Bronchial epithelial cell (primary cell): ENCODE data around the gene GRK1. TPM values are rescaled to one million over a fixed set of nuclear protein-coding genes. Genes with fewer than 3 reads are reported as not detected.

Source experiments
- DNase-seq: peaks from one replicate; pipeline ENCODE4 v3.0.0-alpha.2; 2010; ENCODE audit warnings: low read depth
- FAIRE-seq: peaks from 2 replicates; lab custom pipeline; 2011; peaks lifted over from hg19 to GRCh38; lab: Jason Lieb, UNC
- H3K27me3 ChIP-seq: 2 replicates; pipeline ENCODE4 v1.5.1; 2011; ENCODE audit warnings: low read length; ENCODE audit not compliant: control insufficient read depth, insufficient read depth
- H3K36me3 ChIP-seq: 2 replicates; pipeline ENCODE4 v1.5.1; 2011; ENCODE audit warnings: low read length; ENCODE audit not compliant: control insufficient read depth, insufficient read depth
- H3K4me3 ChIP-seq: 2 replicates; pipeline ENCODE4 v1.5.1; 2011; ENCODE audit warnings: mild to moderate bottlenecking, low read depth, low read length, control low read depth
- total RNA-seq: library from RNA; depleted of rRNA; stranded (reverse); fragments of >200 nt; gene quantifications from 2 replicates; pipeline ENCODE4 v1.2.1, GENCODE V29; 2014
- TF ChIP-seq, protein P1 (sequence below): IDR thresholded peaks from 2 replicates; pipeline ENCODE4 v1.5.1; 2011; ENCODE audit warnings: mild to moderate bottlenecking, moderate library complexity, low read length, control low read depth, inconsistent platforms; ENCODE audit not compliant: insufficient read depth, severe bottlenecking

The GRK1 gene
- total RNA-seq, 1 donor from 2014 or later: not detected

DNA sequence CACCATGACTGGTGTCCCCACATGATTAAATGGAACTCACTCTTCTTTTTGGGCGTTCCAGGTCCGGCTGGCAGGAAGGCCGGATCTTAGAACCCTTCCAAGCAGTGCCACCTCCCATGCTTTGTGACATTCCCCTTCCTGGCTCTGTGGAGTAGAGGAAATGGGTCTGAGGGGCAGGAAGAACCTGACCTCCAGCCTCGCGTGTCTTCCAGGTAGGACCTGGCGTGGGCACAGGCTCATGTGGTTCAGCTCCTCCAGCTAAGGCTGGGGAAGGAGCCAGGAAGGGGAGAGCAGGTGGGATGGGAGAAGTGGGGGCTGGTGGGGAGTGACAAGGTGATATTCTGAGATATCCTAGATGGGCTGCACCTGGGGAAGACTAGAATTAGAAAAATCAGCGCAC is 94.1 kb downstream of the GRK1 start:
- Histone ChIP-seq H3K4me3 (no peak overlapping the region), H3K27me3 (no peaks in the 10 kb centered on the region), H3K36me3 (no peaks in the 10 kb centered on the region)
- FAIRE-seq: no peak
- no peak for DNase-seq
- TF ChIP-seq, protein P1, sequence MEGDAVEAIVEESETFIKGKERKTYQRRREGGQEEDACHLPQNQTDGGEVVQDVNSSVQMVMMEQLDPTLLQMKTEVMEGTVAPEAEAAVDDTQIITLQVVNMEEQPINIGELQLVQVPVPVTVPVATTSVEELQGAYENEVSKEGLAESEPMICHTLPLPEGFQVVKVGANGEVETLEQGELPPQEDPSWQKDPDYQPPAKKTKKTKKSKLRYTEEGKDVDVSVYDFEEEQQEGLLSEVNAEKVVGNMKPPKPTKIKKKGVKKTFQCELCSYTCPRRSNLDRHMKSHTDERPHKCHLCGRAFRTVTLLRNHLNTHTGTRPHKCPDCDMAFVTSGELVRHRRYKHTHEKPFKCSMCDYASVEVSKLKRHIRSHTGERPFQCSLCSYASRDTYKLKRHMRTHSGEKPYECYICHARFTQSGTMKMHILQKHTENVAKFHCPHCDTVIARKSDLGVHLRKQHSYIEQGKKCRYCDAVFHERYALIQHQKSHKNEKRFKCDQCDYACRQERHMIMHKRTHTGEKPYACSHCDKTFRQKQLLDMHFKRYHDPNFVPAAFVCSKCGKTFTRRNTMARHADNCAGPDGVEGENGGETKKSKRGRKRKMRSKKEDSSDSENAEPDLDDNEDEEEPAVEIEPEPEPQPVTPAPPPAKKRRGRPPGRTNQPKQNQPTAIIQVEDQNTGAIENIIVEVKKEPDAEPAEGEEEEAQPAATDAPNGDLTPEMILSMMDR: no peak

DNA sequence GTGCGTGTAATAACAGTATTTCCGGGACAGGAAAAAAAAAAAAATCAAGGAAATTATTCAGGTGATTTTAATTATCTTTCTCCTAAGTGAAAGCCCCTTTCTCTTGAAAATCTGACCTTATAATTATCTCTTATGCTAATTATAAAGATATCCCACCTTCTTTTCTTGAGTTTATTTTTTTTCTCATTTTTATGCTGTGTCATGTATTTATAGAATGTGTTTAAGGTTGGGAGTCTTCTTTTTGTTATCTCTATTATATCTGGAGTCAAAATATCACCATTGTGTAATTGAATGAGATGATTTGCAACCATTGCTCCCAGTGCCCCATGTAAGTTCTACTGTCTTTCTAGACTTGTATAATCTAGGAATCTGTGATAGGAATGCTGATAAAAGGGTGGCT is 95.1 kb downstream of the GRK1 start:
- H3K27me3 ChIP-seq: no peaks in the 10 kb centered on the region
- TF ChIP-seq, protein P1: no peak
- H3K4me3 ChIP-seq: no peak overlapping the region
- H3K36me3 ChIP-seq: no peaks in the 10 kb centered on the region
- no peak for FAIRE-seq
- DNase-seq: no peak

DNA sequence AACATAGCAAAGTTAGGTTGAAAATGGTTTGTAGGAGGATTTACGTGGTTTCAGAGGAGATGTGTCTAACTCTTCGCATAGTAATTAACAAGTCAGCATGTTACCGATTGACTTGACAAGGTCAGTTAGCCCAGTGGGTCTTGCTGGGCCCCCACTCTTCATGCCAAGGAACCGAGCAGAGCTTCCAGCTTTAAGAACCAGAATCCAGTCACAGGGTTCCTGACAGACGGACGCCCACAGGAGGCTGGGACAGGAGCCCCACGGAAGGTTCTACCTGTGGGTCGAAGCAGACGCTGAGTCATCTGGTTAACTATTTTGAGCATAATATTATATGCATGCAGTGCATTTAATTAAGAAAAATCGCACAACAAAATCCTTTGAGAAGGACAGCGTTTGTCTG is 95.5 kb downstream of the GRK1 start:
- no peak overlapping the region for H3K4me3 ChIP-seq
- no peaks in the 10 kb centered on the region for H3K36me3 ChIP-seq
- FAIRE-seq (no peak), DNase-seq (no peak)
- TF ChIP-seq, protein P1: no peak
- H3K27me3 ChIP-seq: no peaks in the 10 kb centered on the region

DNA sequence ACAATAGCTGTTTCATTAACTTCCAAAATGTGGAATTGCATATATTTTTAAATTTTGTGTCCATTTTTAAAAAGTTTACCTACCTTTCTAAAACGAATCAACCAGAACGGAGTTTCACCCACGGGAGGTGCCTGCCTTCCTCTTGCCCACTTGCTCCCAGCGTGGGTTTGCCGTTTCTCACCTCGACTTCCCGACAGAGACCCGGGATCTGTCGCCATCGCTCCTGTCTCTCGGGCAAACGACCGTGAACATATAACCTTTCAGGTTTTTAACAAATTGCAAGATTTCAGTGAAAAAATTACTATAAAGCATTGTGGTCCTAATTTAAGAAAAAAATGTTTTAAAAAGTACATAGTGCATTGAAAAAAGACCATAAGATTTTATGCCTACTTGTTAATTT is 96.2 kb downstream of the GRK1 start:
- FAIRE-seq: no peak
- Histone ChIP-seq H3K27me3 (no peaks in the 10 kb centered on the region), H3K36me3 (no peaks in the 10 kb centered on the region), H3K4me3 (no peak overlapping the region)
- TF ChIP-seq, protein P1: no peak
- no peak for DNase-seq

DNA sequence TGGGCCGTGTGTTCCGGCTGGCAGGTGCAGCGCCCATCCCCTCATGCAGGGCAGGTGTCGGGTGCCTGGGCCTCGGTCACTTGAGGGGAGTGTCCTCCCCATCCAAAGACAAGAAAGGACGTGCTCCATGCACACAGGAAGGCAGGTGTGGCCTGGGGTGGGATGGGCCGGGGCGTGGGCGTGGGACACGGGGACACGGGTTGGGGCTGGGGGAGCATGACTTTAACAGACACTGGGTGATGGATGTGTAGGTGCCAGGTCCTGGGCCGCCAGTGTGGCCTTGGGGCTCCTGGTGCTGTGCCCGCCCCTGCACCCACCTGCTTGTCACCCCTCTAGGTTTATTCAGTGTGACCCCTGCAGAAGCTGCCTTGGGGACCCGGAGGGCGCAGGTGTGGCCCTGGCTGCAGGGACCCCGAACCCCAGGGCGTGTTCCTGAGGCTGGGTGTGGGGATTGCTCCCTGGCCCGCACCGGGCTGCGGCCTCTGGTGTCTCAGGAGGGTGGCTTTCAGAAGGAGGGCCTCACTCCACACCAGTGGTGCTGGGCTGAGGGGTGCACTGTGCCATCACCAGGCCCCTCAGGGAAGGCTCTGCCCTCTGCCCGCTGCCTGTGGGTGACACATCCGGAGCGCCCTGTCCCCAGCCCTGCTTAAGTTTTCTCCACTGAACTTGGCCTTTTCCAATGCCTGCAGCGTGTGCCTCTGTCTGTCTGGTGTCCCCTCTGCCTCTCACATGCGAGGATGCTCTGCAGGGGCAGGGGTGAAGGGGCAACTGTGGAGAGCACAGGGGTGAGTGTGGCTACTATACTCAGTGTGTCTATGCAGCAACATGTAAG is 97.2 kb downstream of the GRK1 start:
- Histone ChIP-seq H3K4me3 (no peak overlapping the region), H3K36me3 (no peaks in the 10 kb centered on the region), H3K27me3 (no peaks in the 10 kb centered on the region)
- DNase-seq (no peak), FAIRE-seq (no peak)
- TF ChIP-seq, protein P1: no peak
